Right lobe of liver (tissue), 4 donors: Measurements from ENCODE around the gene RCBTB1.

ENCODE experiments used
- CTCF ChIP-seq, 4 donors: fragments of 200-600 bp in 3 of 4; fragments of 450-650 bp in 1 of 4; IDR thresholded peaks; one replicate each; pipeline versions ENCODE4 v1.5.1 to v1.8.0; 2016 to 2022; ENCODE audit warnings: antibody characterized with exemption in 4 of 4, mild to moderate bottlenecking in 2 of 4
- POLR2A ChIP-seq: fragments of 450-650 bp; IDR thresholded peaks from one replicate; pipeline ENCODE4 v1.6.1; 2017; ENCODE audit warnings: antibody characterized with exemption, mild to moderate bottlenecking
- donor health status: DM: no; HTN: no; CAD: no.
- donor health status: DM: no; HTN: no; CAD: no.
- donor health status: DM: no; HTN: yes; CAD: no.

GRCh38 chr13:49602005-49602404 is 16.6 kb upstream of the RCBTB1 start:
- no peak for TF ChIP-seq POLR2A
- TF ChIP-seq CTCF (IDR thresholded peaks at IDR 0.05): no peak
